K562 (cell line): ENCODE data around the gene IGSF3.

ENCODE experiments used
- BCLAF1 ChIP-seq, 2 experiments: fragments of 450-650 bp in 1 of 2; IDR thresholded peaks; 2 replicates each; pipeline ENCODE4 v1.6.1; 2011 to 2017; ENCODE audit warnings: low read depth in 2 of 2, antibody characterized with exemption in 1 of 2, borderline replicate concordance in 1 of 2, low read length in 1 of 2, mild to moderate bottlenecking in 1 of 2, mixed read lengths in 1 of 2; ENCODE audit not compliant: control insufficient read depth in 1 of 2
- BDP1 ChIP-seq: IDR thresholded peaks from 3 replicates; pipeline ENCODE4 v1.6.1; 2011; ENCODE audit not compliant: insufficient read length, insufficient read depth
- FOXM1 ChIP-seq, 2 experiments: fragments of 450-650 bp in 1 of 2; sonication (generic) in 1 of 2; formaldehyde crosslinking in 1 of 2; IDR thresholded peaks; 2 replicates each; pipeline versions ENCODE4 v1.6.1 to v1.9.0; 2017 to 2022; ENCODE audit warnings: low read depth in 2 of 2, mild to moderate bottlenecking in 2 of 2, missing genetic modification reagents in 1 of 2, moderate library complexity in 1 of 2
- LEF1 ChIP-seq: fragments of 450-650 bp; IDR thresholded peaks from 2 replicates; pipeline ENCODE4 v1.6.1; 2016; ENCODE audit warnings: mild to moderate bottlenecking
- ZNF146 ChIP-seq: IDR thresholded peaks from one replicate; pipeline ENCODE4 v1.6.1; 2018; ENCODE audit warnings: missing compliant biosample characterization; ENCODE audit not compliant: unreplicated experiment
- TF ChIP-seq, protein P1 (sequence below), 3 experiments: IDR thresholded peaks in 2 of 3; conservative IDR thresholded peaks in 1 of 3; 2 replicates each; pipeline ENCODE4 v1.5.1; 2011 to 2012; ENCODE audit warnings: low read length in 3 of 3, mild to moderate bottlenecking in 3 of 3, control low read depth in 2 of 3, improper control_type of control experiment in 1 of 3, inconsistent platforms in 1 of 3, low read depth in 1 of 3, mixed read lengths in 1 of 3, moderate library complexity in 1 of 3; ENCODE audit not compliant: insufficient read depth in 2 of 3
- TF ChIP-seq, protein P2 (sequence below): sonication (generic); formaldehyde crosslinking; IDR thresholded peaks from 2 replicates; pipeline ENCODE4 v1.8.0; 2023; ENCODE audit warnings: missing genetic modification reagents, mild to moderate bottlenecking, borderline replicate concordance
- TF ChIP-seq, protein P3 (sequence below): fragments of 200-800 bp; sonication (Bioruptor generic); IDR thresholded peaks from 2 replicates; pipeline ENCODE4 v1.6.1; 2017; ENCODE audit warnings: missing genetic modification characterization, missing compliant biosample characterization
- TF ChIP-seq, protein P4 (sequence below): sonication (generic); formaldehyde crosslinking; IDR thresholded peaks from 2 replicates; pipeline ENCODE4 v1.8.1; 2022; ENCODE audit warnings: missing genetic modification reagents

DNA sequence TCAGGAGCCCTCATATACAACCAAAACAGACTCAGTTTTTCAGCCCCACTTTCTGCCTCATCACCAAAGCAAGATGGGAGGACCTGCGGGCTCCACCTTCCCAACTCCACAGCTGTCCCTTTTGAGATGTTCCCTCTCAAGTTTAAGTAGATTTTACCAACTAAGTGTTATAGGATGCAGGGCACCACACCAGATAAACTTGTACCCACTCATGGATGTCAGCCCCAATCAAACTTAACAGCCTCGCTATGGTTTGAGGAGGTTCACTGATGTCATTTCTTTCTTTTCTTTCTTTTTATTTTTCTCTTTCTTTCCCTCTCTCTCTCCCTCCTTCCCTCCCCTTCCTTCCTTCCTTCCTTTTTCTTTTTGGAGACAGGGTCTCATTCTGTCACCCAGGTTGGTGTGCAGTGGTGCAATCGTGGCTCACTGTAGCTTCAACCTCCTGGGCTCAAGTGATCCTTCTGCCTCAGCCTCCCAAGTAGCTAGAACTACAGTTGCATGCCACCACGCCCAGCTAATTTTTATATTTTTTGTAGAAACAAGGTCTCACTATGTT lies 110.1 kb downstream of the IGSF3 start:
- TF ChIP-seq BCLAF1 (IDR thresholded peaks at IDR 0.05; ENCODE audit: borderline replicate concordance in 1 of 2, control insufficient read depth in 1 of 2, low read depth in 2 of 2, low read length in 1 of 2) (no peak), BDP1 (no peak), ZNF146 (CRISPR knock-in tag) (no peak), FOXM1 (IDR thresholded peaks at IDR 0.05; ENCODE audit: low read depth) (no peak), FOXM1 (CRISPR knock-in tag; IDR thresholded peaks at IDR 0.05; ENCODE audit: low read depth) (no peak), LEF1 (no peak)
- TF ChIP-seq, protein P1, sequence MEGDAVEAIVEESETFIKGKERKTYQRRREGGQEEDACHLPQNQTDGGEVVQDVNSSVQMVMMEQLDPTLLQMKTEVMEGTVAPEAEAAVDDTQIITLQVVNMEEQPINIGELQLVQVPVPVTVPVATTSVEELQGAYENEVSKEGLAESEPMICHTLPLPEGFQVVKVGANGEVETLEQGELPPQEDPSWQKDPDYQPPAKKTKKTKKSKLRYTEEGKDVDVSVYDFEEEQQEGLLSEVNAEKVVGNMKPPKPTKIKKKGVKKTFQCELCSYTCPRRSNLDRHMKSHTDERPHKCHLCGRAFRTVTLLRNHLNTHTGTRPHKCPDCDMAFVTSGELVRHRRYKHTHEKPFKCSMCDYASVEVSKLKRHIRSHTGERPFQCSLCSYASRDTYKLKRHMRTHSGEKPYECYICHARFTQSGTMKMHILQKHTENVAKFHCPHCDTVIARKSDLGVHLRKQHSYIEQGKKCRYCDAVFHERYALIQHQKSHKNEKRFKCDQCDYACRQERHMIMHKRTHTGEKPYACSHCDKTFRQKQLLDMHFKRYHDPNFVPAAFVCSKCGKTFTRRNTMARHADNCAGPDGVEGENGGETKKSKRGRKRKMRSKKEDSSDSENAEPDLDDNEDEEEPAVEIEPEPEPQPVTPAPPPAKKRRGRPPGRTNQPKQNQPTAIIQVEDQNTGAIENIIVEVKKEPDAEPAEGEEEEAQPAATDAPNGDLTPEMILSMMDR (IDR thresholded peaks at IDR 0.05 in 2 of 3, conservative IDR thresholded peaks at IDR 0.05 in 1 of 3; ENCODE audit: insufficient read depth in 2 of 3, low read depth in 1 of 3, low read length in 3 of 3): no peak
- TF ChIP-seq, protein P2, sequence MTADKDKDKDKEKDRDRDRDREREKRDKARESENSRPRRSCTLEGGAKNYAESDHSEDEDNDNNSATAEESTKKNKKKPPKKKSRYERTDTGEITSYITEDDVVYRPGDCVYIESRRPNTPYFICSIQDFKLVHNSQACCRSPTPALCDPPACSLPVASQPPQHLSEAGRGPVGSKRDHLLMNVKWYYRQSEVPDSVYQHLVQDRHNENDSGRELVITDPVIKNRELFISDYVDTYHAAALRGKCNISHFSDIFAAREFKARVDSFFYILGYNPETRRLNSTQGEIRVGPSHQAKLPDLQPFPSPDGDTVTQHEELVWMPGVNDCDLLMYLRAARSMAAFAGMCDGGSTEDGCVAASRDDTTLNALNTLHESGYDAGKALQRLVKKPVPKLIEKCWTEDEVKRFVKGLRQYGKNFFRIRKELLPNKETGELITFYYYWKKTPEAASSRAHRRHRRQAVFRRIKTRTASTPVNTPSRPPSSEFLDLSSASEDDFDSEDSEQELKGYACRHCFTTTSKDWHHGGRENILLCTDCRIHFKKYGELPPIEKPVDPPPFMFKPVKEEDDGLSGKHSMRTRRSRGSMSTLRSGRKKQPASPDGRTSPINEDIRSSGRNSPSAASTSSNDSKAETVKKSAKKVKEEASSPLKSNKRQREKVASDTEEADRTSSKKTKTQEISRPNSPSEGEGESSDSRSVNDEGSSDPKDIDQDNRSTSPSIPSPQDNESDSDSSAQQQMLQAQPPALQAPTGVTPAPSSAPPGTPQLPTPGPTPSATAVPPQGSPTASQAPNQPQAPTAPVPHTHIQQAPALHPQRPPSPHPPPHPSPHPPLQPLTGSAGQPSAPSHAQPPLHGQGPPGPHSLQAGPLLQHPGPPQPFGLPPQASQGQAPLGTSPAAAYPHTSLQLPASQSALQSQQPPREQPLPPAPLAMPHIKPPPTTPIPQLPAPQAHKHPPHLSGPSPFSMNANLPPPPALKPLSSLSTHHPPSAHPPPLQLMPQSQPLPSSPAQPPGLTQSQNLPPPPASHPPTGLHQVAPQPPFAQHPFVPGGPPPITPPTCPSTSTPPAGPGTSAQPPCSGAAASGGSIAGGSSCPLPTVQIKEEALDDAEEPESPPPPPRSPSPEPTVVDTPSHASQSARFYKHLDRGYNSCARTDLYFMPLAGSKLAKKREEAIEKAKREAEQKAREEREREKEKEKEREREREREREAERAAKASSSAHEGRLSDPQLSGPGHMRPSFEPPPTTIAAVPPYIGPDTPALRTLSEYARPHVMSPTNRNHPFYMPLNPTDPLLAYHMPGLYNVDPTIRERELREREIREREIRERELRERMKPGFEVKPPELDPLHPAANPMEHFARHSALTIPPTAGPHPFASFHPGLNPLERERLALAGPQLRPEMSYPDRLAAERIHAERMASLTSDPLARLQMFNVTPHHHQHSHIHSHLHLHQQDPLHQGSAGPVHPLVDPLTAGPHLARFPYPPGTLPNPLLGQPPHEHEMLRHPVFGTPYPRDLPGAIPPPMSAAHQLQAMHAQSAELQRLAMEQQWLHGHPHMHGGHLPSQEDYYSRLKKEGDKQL: no peak
- TF ChIP-seq, protein P3, sequence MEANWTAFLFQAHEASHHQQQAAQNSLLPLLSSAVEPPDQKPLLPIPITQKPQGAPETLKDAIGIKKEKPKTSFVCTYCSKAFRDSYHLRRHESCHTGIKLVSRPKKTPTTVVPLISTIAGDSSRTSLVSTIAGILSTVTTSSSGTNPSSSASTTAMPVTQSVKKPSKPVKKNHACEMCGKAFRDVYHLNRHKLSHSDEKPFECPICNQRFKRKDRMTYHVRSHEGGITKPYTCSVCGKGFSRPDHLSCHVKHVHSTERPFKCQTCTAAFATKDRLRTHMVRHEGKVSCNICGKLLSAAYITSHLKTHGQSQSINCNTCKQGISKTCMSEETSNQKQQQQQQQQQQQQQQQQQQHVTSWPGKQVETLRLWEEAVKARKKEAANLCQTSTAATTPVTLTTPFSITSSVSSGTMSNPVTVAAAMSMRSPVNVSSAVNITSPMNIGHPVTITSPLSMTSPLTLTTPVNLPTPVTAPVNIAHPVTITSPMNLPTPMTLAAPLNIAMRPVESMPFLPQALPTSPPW (CRISPR knock-in tag): no peak
- TF ChIP-seq, protein P4, sequence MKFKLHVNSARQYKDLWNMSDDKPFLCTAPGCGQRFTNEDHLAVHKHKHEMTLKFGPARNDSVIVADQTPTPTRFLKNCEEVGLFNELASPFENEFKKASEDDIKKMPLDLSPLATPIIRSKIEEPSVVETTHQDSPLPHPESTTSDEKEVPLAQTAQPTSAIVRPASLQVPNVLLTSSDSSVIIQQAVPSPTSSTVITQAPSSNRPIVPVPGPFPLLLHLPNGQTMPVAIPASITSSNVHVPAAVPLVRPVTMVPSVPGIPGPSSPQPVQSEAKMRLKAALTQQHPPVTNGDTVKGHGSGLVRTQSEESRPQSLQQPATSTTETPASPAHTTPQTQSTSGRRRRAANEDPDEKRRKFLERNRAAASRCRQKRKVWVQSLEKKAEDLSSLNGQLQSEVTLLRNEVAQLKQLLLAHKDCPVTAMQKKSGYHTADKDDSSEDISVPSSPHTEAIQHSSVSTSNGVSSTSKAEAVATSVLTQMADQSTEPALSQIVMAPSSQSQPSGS (CRISPR knock-in tag): no peak
